ENCODE data around the gene SPECC1. TPM values are rescaled to one million over a fixed set of nuclear protein-coding genes. Genes with fewer than 3 reads are reported as not detected.
A peak's percentile ranks its signal among the peaks of the same experiment; 100 is the strongest.

Gene SPECC1
- total and polyA plus RNA-seq, 2 of the 13 experiments (the other 11 are each of a cell fraction or from before 2014, with no cell fraction given) = 2.3 to 6.9 TPM

DNA sequence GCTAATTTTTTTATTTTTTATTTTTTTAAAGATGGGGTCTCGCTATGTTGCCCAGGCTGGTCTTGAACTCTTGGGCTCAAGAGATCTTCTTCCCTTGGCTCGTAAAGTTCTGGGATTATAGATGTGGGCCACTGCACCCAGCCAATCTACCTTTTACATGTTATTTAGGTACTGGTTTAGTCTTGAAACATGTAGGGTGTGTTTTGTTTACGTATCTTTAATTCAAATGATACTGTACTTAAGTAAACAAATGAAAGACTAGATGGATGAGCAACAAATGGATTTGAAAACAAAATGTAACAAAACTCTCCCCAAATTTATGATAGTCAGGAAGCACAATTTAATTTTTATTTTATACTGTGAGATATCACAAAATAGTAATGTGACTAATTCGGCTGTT, 250.5 kb downstream of the SPECC1 start:
- in situ Hi-C loops (cut with HindIII; ENCODE audit: extremely low pct_ligation_motif_present, low pct_unique_long_range_greater_than_20kb) = no loop called here
- Histone ChIP-seq H3K79me2 (ENCODE audit: insufficient read depth, low read length) (no peaks in the 10 kb centered on the region), H3K36me3 (replicated peaks in 1 of 2; ENCODE audit: control insufficient read depth in 1 of 2, insufficient read depth in 2 of 2, low read length in 2 of 2) (no peaks in the 10 kb centered on the region), H4K20me1 (ENCODE audit: insufficient read depth, low read length) (no peaks in the 10 kb centered on the region), H3K27me3 (ENCODE audit: control insufficient read depth in 1 of 2, insufficient read depth in 2 of 2, low read length in 2 of 2) (no peaks in the 10 kb centered on the region), H2AFZ (ENCODE audit: low read length) (no peak overlapping the region), H3K4me3 (replicated peaks in 1 of 3; ENCODE audit: insufficient read depth in 1 of 3, low read depth in 2 of 3, low read length in 3 of 3) (no peak overlapping the region), H3K27ac (ENCODE audit: extremely low read length, insufficient read depth, low read length) (no peak overlapping the region), H3K9me3 (ENCODE audit: low read length) (no peaks in the 10 kb centered on the region), H3K4me1 (ENCODE audit: insufficient read depth, low read length) (no peaks in the 10 kb centered on the region), H3K9ac (ENCODE audit: insufficient read depth, low read depth, low read length) (no peak overlapping the region), H3K4me2 (ENCODE audit: low read depth, low read length) (no peak overlapping the region)
- no peak for ATAC-seq
- no peak for DNase-seq (ENCODE audit: low spot score)
- WGBS (ENCODE audit: low lambda C conversion rate) = 92% methylated on average over 4 of the region's 4 CpGs
- POLR2A ChIA-PET = no interaction called here
- no TSS peak for BruUV-seq (replicated peaks)
- FAIRE-seq = no peak
- CTCF ChIA-PET (ENCODE audit: low intra/inter-chr PET ratio, low total read pairs) = no interaction called here
- intact Hi-C loops (cut with micrococcal nuclease; ENCODE audit: unreplicated experiment) = no loop called here
- TF ChIP-seq FOXA1 (IDR thresholded peaks at IDR 0.05) (peak; percentile 86), FOXA1 (CRISPR knock-in tag; IDR thresholded peaks at IDR 0.05) (no peak), ZNF24 (IDR thresholded peaks at IDR 0.05) (no peak), CREB1 (IDR thresholded peaks at IDR 0.05) (no peak), CREB1 (CRISPR knock-in tag; IDR thresholded peaks at IDR 0.05) (no peak)

- intact Hi-C loops (cut with micrococcal nuclease; ENCODE audit: unreplicated experiment) (no loop called here), in situ Hi-C loops (cut with HindIII; ENCODE audit: extremely low pct_ligation_motif_present, low pct_unique_long_range_greater_than_20kb) (no loop called here)
- DNase-seq (ENCODE audit: low spot score) = no peak
- H3K9me3 ChIP-seq (ENCODE audit: low read length) = no peaks in the 10 kb centered on the region
- no peaks in the 10 kb centered on the region for H4K20me1 ChIP-seq (ENCODE audit: insufficient read depth, low read length)
- ChIA-PET CTCF (ENCODE audit: low intra/inter-chr PET ratio, low total read pairs) (no interaction called here), POLR2A (no interaction called here)
- no peak for ATAC-seq
- H3K79me2 ChIP-seq (ENCODE audit: insufficient read depth, low read length) = no peaks in the 10 kb centered on the region
- no peak for FAIRE-seq
- no peak overlapping the region for H2AFZ ChIP-seq (ENCODE audit: low read length)
- 82% methylated on average over 6 of the region's 6 CpGs for WGBS (ENCODE audit: low lambda C conversion rate)
- H3K27ac ChIP-seq (ENCODE audit: extremely low read length, insufficient read depth, low read length) = no peak overlapping the region
- H3K9ac ChIP-seq (ENCODE audit: insufficient read depth, low read depth, low read length) = no peak overlapping the region
- no peak overlapping the region for H3K4me2 ChIP-seq (ENCODE audit: low read depth, low read length)
- no peaks in the 10 kb centered on the region for H3K27me3 ChIP-seq (ENCODE audit: control insufficient read depth in 1 of 2, insufficient read depth in 2 of 2, low read length in 2 of 2)
- no peak for TF ChIP-seq ZNF574 (CRISPR knock-in tag; IDR thresholded peaks at IDR 0.05)
- TF ChIP-seq ZNF180 (CRISPR knock-in tag; IDR thresholded peaks at IDR 0.05; ENCODE audit: borderline replicate concordance, low read depth) = no peak
- TF ChIP-seq, protein P1, sequence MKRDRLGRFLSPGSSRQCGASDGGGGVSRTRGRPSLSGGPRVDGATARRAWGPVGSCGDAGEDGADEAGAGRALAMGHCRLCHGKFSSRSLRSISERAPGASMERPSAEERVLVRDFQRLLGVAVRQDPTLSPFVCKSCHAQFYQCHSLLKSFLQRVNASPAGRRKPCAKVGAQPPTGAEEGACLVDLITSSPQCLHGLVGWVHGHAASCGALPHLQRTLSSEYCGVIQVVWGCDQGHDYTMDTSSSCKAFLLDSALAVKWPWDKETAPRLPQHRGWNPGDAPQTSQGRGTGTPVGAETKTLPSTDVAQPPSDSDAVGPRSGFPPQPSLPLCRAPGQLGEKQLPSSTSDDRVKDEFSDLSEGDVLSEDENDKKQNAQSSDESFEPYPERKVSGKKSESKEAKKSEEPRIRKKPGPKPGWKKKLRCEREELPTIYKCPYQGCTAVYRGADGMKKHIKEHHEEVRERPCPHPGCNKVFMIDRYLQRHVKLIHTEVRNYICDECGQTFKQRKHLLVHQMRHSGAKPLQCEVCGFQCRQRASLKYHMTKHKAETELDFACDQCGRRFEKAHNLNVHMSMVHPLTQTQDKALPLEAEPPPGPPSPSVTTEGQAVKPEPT (CRISPR knock-in tag; IDR thresholded peaks at IDR 0.05; ENCODE audit: low read depth) = no peak
- TF ChIP-seq ZNF720 (CRISPR knock-in tag; IDR thresholded peaks at IDR 0.05) = no peak
- H3K4me1 ChIP-seq (ENCODE audit: insufficient read depth, low read length) = no peaks in the 10 kb centered on the region
- BruUV-seq (replicated peaks) = no TSS peak
- H3K36me3 ChIP-seq (replicated peaks in 1 of 2; ENCODE audit: control insufficient read depth in 1 of 2, insufficient read depth in 2 of 2, low read length in 2 of 2) = no peaks in the 10 kb centered on the region
- no peak overlapping the region for H3K4me3 ChIP-seq (replicated peaks in 1 of 3; ENCODE audit: insufficient read depth in 1 of 3, low read depth in 2 of 3, low read length in 3 of 3)
These were observed 251.1 kb downstream of the SPECC1 start for GRCh38 chr17:20260268-20260667.
